Measurements from ENCODE around the gene S100G.
A peak's percentile ranks its signal among the peaks of the same experiment; 100 is the strongest.
"Not testable (repeated sequence)": the region's sequence is repeated elsewhere in the genome, so short reads cannot be mapped to it uniquely, and the experiment has no call there.

Gene S100G

GRCh38 chrX:16649858-16650257 is at the start of gene S100G:
S100G (plus strand) TSS chrX:16650158; CDS start chrX:16651007, 849 bp downstream.
- DNase-seq (ENCODE audit: low read depth): no peak

- no peak for DNase-seq (ENCODE audit: low read depth)
Observed at GRCh38 chrX:16601885-16602284, 48.1 kb upstream of the S100G start.

DNA sequence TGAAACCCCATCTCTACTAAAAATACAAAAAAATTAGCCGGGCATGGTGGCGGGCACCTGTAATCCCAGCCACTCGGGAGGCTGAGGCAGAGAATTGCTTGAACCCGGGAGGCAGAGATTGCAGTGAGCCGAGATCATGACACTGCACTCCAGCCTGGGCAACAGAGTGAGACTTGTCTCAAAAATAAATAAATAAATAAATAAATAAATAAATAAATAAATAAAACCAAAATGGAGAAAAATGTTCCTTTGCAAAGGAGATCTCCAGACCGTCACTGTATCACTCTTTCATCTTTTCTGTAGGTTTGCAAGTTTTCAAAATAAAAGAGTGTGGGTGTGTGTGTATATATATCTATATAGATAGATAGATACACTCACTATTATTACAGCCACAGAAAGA is 46.7 kb upstream of the S100G start:
- not testable (repeated sequence) for DNase-seq (ENCODE audit: low read depth)

- DNase-seq (ENCODE audit: low read depth): peak; percentile 9
Observed at GRCh38 chrX:16603822-16604221, 46.1 kb upstream of the S100G start.

DNA sequence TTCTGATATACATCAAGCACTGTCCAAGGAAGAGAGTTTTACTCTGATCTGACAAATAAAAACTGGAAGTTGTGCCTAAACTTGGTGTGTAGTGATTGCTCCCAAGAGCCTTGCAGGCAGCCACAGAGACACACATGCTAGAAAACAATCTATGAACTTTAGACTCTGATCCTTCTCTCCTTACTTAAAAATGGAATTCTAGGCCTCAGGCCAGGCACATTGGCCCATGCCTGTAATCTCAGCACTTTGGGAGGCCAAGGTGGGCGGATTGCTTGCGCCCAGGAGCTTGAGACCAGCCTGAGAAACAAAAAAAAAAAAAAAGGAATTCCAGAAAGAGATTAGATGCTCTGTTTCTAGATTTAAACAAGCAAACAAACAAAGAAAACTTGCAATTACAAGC is 45.6 kb upstream of the S100G start:
- no peak for DNase-seq (ENCODE audit: low read depth)

DNA sequence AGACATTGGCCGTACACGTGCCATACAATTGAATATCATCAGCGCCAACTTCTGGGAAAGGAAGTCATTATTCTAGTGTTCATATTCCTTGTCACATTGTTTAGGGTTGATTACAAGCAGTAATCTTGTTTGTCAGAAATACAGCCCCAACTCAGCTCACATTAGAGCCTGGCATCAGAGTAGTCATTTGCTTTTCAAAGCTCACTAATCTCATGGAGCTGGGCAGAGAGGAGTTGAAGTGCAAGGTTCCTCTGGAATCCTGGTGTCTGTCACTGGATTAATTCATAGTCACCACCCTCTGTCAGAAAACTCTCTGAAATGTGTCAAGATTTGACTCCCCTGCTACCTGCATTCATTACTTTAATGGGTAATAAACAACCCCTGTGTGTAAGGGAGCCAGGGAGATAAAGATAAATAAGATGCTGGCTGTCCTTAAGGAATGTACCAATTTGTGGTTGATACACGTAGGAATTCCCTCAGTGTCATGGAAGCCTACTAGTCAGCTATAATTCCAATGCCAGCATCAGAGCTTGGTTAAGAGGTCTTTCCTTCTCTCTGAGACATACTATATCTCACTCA is 43.7 kb upstream of the S100G start:
- no peak for DNase-seq (ENCODE audit: low read depth)

GRCh38 chrX:16610121-16610621 is 39.8 kb upstream of the S100G start:
- DNase-seq (ENCODE audit: low read depth): peak; percentile 79

DNA sequence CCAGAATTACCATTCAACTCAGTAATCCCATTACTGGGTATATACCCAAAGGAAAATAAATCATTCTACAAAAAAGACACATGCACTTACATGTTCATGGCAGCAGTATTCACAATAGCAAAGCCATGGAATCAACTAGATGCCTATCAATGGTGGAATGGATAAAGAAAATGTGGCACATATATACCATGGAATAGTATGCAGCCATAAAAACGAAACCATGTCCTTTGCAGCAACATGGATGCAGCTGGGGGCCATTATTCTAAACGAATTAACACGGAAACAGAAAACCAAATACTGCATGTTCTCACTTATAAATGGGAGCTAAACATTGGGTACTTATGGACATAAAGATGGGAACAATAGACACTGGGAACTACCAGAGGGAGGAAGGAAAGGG is 39.3 kb upstream of the S100G start:
- not testable (repeated sequence) for DNase-seq (ENCODE audit: low read depth)

DNA sequence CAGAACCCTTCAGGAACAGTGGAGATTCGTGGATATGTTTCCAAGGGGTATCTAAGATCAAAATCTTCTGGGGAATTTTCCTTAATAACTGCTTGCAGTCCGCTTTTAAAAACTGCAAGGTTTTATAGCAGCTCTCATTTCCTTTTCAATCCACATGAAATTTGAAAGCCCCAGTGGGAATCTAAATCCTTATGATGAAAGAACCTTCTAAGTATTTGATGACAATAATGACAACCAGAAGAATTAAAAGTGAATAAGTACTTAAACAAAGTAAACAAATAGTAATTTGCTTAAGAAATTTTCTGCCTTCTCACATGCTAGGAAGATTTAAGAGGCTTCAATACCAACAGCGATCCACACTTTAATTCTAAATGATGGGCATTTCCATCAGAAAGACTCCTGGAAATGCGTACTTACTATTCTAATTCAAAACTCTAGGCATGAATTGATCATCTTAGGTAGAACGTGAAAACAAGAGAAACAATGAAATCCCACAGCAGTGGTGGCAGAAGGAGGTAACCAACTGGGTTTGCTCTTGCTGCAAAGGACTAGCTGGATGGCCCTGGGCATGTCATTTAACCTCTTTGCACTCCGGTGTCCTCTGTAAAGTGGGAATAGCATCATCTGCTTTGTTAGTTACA is 37.6 kb upstream of the S100G start:
- DNase-seq (ENCODE audit: low read depth): no peak

GRCh38 chrX:16617382-16617781 is 32.6 kb upstream of the S100G start:
- DNase-seq (ENCODE audit: low read depth): no peak

GRCh38 chrX:16618422-16618821 is 31.5 kb upstream of the S100G start:
- DNase-seq (ENCODE audit: low read depth): no peak

GRCh38 chrX:16619024-16619423 is 30.9 kb upstream of the S100G start:
- DNase-seq (ENCODE audit: low read depth): no peak

- DNase-seq (ENCODE audit: low read depth): not testable (repeated sequence)
Observed at GRCh38 chrX:16628511-16628910, 21.4 kb upstream of the S100G start.

DNA sequence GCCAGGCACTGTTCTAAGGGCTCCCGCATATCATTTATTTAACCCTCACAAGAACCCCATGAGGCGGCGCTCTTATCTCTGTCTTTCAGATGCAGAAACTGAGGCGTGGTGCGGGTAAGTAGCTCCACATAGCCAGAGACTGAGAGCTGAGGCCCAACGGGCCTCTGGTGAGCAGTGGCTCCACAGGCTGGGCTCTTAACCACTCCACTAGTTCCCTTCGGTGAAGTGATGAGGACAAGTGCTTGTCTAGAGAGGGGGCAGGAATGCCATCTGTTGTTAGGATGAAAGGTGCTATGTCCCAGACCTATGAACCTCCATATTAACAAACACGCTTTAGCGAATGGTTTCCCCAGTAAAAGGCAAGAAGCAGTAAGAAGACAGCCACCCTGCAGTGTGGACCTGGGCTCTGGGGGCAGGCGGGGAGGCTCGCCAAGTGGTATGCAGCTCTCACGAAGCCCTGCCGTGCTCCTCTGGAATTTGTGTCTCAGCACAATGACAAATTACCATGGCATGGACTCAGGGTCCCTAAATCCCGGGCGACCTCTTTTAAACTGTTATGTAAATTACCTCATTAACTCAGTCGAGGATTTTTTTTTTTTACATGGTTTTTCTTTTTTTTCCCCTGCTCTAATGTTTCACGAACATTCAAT is 20.9 kb upstream of the S100G start:
- no peak for DNase-seq (ENCODE audit: low read depth)

DNA sequence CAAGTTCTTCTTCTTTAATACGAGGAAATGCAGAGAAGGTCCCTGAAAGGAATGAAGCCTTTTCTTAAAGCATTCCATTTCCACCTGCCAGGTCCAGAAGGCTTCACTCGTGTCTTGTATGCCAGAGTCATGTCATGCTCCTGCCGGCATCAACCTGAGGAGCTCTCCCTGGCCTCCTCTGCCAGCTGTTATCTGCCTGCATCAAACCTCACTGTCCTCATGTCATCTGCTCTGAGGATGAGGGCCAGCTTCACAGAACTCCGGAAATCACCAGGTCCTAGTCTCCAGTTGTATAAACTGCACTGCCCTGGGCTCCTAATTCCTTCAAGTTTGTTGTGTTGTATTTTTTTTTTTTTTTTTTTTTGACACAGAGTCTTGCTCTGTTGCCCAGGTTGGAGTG is 20.0 kb upstream of the S100G start:
- no peak for DNase-seq (ENCODE audit: low read depth)

DNA sequence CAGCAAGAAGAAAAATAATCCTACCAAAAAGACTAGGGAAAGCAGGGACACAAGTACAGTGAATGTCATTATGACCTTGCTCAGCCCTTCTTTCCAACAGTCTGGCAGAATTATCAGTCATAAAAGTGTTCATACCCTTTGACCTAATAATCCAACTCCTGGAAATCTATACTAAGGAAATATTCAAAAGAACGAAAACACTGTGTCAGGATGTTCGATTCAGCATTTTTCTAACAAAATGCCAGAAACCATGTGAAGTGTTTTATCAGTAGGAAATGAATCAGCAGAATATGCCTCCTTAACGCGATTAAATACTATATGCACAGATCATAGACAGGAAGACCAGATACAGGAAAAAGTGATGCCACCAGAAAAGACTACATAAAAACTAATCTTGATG is 16.2 kb upstream of the S100G start:
- peak; percentile 44 for DNase-seq (ENCODE audit: low read depth)

- DNase-seq (ENCODE audit: low read depth): no peak
Observed at GRCh38 chrX:16635040-16635439, 14.9 kb upstream of the S100G start.

DNA sequence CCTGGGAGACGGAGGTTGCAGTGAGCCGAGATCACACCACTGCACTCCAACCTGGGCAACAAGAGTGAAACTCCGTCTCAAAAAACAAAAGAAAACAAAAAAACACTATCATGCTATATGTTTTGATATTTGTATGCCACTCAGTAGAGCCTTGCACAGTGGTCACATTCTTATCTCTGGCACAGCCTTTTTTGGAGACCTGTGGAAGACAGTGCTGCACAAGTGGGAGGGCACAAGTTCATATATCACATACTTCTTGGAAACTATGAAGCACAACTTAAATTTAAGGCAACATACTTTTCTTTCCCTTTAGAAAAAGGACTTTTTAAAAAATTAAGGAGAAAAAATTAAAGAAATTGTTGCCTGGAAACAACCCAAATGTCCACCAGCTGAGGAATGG is 14.4 kb upstream of the S100G start:
- DNase-seq (ENCODE audit: low read depth): no peak

- DNase-seq (ENCODE audit: low read depth): peak; percentile 18
Observed at GRCh38 chrX:16638533-16638932, 11.4 kb upstream of the S100G start.

GRCh38 chrX:16639966-16640365 is 10.0 kb upstream of the S100G start:
- no peak for DNase-seq (ENCODE audit: low read depth)

DNA sequence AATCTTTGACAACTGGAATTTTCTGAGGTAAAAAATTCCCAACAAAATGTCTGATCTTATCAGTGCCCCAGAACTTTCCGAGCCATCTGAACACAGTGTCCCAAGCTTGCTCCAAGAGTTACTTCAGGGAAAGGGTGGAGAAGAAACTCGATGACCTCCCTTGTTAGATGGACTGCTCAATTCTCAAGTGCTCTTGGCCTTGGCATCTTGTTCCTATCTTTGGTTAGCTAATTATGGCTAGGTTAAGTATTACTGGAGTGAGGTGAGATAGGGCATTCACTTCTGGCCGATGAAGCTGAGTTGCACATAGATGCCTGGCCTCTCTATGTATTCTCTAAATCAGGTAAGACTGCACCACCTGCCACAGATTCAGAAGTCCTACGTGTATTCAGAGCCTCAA is 9.1 kb upstream of the S100G start:
- no peak for DNase-seq (ENCODE audit: low read depth)

GRCh38 chrX:16643176-16643575 is 6.8 kb upstream of the S100G start:
- peak; percentile 74 for DNase-seq (ENCODE audit: low read depth)

DNA sequence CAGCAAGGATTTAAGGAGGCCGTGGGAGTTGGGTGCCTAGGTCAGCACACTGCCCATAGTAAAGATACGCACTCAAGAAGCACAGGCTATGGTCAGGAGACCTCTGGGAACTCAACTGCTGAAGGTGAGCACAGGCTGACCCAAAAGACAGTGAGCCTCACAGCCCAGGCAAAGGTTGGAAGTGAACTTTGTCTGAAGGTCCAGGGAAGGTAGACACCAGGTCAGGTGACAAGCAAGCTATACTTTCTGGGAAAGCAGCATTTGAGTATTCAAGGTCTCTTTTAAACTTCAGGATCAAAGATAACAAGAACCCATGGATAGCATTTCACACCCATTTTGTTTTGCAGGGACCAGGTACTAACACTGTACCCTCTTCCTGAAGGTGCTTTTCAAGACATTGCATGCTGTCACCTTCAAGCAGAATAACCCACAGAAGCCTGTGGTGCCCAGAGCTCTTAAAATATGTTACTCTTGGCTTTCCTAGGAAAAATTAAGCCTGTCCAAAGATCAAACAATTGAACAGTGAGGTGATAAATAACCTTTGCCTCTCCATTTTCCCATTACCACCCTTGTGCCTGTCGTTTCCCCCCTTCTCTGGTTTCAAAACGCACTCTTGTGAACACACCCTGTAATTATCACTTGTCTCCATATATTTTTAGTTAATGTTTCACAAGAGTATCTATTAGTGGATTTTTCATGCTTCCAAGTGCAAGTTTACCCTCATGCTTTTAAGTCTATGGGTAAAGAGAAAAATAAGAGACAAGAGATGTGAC is 3.4 kb upstream of the S100G start:
- DNase-seq (ENCODE audit: low read depth): no peak
